A204.1 (cell line): ENCODE measurements around the gene MAZ.

ENCODE experiments used
- FAIRE-seq: peaks from 2 replicates; lab custom pipeline; 2012; peaks lifted over from hg19 to GRCh38; lab: Jason Lieb, UNC

MAZ gene

GRCh38 chr16:29809850-29810698, 3.7 kb downstream of the MAZ start:
- no peak for FAIRE-seq

GRCh38 chr16:29810699-29811169, 4.4 kb downstream of the MAZ start:
- FAIRE-seq, result no peak

GRCh38 chr16:29811170-29811895, 5.0 kb downstream of the MAZ start:
- FAIRE-seq, result peak; percentile 98

- no peak for FAIRE-seq
These were observed 5.8 kb downstream of the MAZ start, which contains the start of gene PRRT2 for GRCh38 chr16:29811896-29812665. Gene PRRT2 (plus strand): TSS chr16:29812193. CDS start chr16:29813055, 862 bp downstream.

GRCh38 chr16:29812754-29813643, 6.7 kb downstream of the MAZ start:
- no peak for FAIRE-seq

- no peak for FAIRE-seq
These were observed 7.6 kb downstream of the MAZ start for GRCh38 chr16:29813644-29814562.

- FAIRE-seq, result no peak
These were observed 8.3 kb downstream of the MAZ start for GRCh38 chr16:29814592-29814991.

GRCh38 chr16:29815032-29815721, 8.8 kb downstream of the MAZ start:
- FAIRE-seq, result no peak

GRCh38 chr16:29815793-29816693, 9.7 kb downstream of the MAZ start, which contains the start of gene PAGR1:
Gene PAGR1 (plus strand): TSS chr16:29816152. CDS start chr16:29816526, 374 bp downstream.
- peak; percentile 83 for FAIRE-seq

- FAIRE-seq, result no peak
These were observed 10.5 kb downstream of the MAZ start for GRCh38 chr16:29816694-29817441.

- FAIRE-seq, result no peak
These were observed 11.8 kb downstream of the MAZ start for GRCh38 chr16:29818082-29818481.

- FAIRE-seq, result no peak
These were observed 13.2 kb downstream of the MAZ start for GRCh38 chr16:29819506-29819905.

- FAIRE-seq, result no peak
These were observed 14.0 kb downstream of the MAZ start, which contains the start of gene MVP for GRCh38 chr16:29820271-29820701. Gene MVP (plus strand): TSS chr16:29820462. CDS start chr16:29830550, 10,088 bp downstream.

- FAIRE-seq, result no peak
These were observed 14.7 kb downstream of the MAZ start for GRCh38 chr16:29820730-29821642.

- FAIRE-seq, result peak; percentile 63
These were observed 15.3 kb downstream of the MAZ start for GRCh38 chr16:29821643-29822115.

- peak; percentile 92 for FAIRE-seq
These were observed 18.3 kb downstream of the MAZ start for GRCh38 chr16:29824589-29825144.
